Measurements from ENCODE around the gene FCF1. TPM values are rescaled to one million over a fixed set of nuclear protein-coding genes. Genes with fewer than 3 reads are reported as not detected.

Gene FCF1
- total RNA-seq, 4 donors from 2014 or later = 27.9 to 39.5 (median 30.2) TPM

- H3K4me1 ChIP-seq = peaks cover 0 to 9% (median 3%) of the 10 kb centered on the region in 3 donors
- H3K36me3 ChIP-seq = peaks cover 0 to 25% (median 0%) of the 10 kb centered on the region in 3 donors
- intact Hi-C loops (cut with DNase I) = no loop called here
- H3K9me3 ChIP-seq = peaks cover 0 to 10% (median 0%) of the 10 kb centered on the region in 3 donors
- WGBS, 2 donors = 80 to 85% methylated on average over 4 of the region's 4 CpGs
- TF ChIP-seq POLR2A (IDR thresholded peaks at IDR 0.05) = no peak
- no peak for TF ChIP-seq CTCF (IDR thresholded peaks at IDR 0.05)
- no peak overlapping the region for H3K4me3 ChIP-seq
- no peak overlapping the region for H3K27ac ChIP-seq
- DNase-seq = no peak
- H3K27me3 ChIP-seq = no peaks in the 10 kb centered on the region
Measured at GRCh38 chr14:74698465-74698864, 14.5 kb upstream of the FCF1 start.

GRCh38 chr14:74702293-74702692, 10.7 kb upstream of the FCF1 start:
- intact Hi-C loops (cut with DNase I) = no loop called here
- peaks cover 0 to 15% (median 0%) of the 10 kb centered on the region in 3 donors for H3K36me3 ChIP-seq
- TF ChIP-seq CTCF (IDR thresholded peaks at IDR 0.05) = no peak
- no peak for TF ChIP-seq POLR2A (IDR thresholded peaks at IDR 0.05)
- H3K9me3 ChIP-seq = peaks cover 0 to 10% (median 0%) of the 10 kb centered on the region in 3 donors
- no peak overlapping the region for H3K4me3 ChIP-seq
- H3K4me1 ChIP-seq = peaks cover 0 to 19% (median 3%) of the 10 kb centered on the region in 3 donors
- H3K27ac ChIP-seq = no peak overlapping the region
- DNase-seq = no peak
- H3K27me3 ChIP-seq = no peaks in the 10 kb centered on the region
- WGBS, 2 donors = 100% methylated on average over 2 of the region's 2 CpGs

GRCh38 chr14:74703043-74703442, 9.9 kb upstream of the FCF1 start:
- peaks cover 0 to 13% (median 0%) of the 10 kb centered on the region in 3 donors for H3K36me3 ChIP-seq
- no peak overlapping the region for H3K4me3 ChIP-seq
- WGBS, 2 donors = 72 to 95% methylated on average over 3 of the region's 3 CpGs
- peaks cover 0 to 19% (median 3%) of the 10 kb centered on the region in 3 donors for H3K4me1 ChIP-seq
- intact Hi-C loops (cut with DNase I) = no loop called here
- no peak overlapping the region for H3K27ac ChIP-seq
- no peaks in the 10 kb centered on the region for H3K27me3 ChIP-seq
- no peak for TF ChIP-seq POLR2A (IDR thresholded peaks at IDR 0.05)
- no peak for TF ChIP-seq CTCF (IDR thresholded peaks at IDR 0.05)
- peaks cover 0 to 10% (median 0%) of the 10 kb centered on the region in 3 donors for H3K9me3 ChIP-seq
- no peak for DNase-seq

GRCh38 chr14:74704656-74705055, 8.3 kb upstream of the FCF1 start:
- intact Hi-C loops (cut with DNase I) = no loop called here
- Histone ChIP-seq H3K4me1 (peaks cover 0 to 9% (median 0%) of the 10 kb centered on the region in 3 donors), H3K4me3 (no peak overlapping the region), H3K27ac (no peak overlapping the region), H3K36me3 (peaks cover 0 to 7% (median 0%) of the 10 kb centered on the region in 3 donors), H3K9me3 (peaks cover 0 to 10% (median 0%) of the 10 kb centered on the region in 3 donors), H3K27me3 (no peaks in the 10 kb centered on the region)
- no peak for DNase-seq
- WGBS, 2 donors = 62 to 72% methylated on average over 2 of the region's 2 CpGs
- TF ChIP-seq CTCF (IDR thresholded peaks at IDR 0.05) (no peak), POLR2A (IDR thresholded peaks at IDR 0.05) (no peak)

- no peaks in the 10 kb centered on the region for H3K27me3 ChIP-seq
- no peak overlapping the region for H3K4me3 ChIP-seq
- 73 to 80% methylated on average over 5 of the region's 5 CpGs for WGBS, 2 donors
- no peak for TF ChIP-seq POLR2A (IDR thresholded peaks at IDR 0.05)
- no peak for TF ChIP-seq CTCF (IDR thresholded peaks at IDR 0.05)
- peaks cover 0 to 10% (median 0%) of the 10 kb centered on the region in 3 donors for H3K9me3 ChIP-seq
- H3K36me3 ChIP-seq = peaks cover 0 to 7% (median 0%) of the 10 kb centered on the region in 3 donors
- no peak overlapping the region for H3K27ac ChIP-seq
- DNase-seq = no peak
- peaks cover 0 to 20% (median 3%) of the 10 kb centered on the region in 3 donors for H3K4me1 ChIP-seq
- intact Hi-C loops (cut with DNase I) = no loop called here
Measured at GRCh38 chr14:74705613-74706500, 7.1 kb upstream of the FCF1 start.

Data from esophagus squamous epithelium (tissue), 5 donors.